OCI-LY7 (cell line): Measurements from ENCODE around the gene MGMT. TPM values are rescaled to one million over a fixed set of nuclear protein-coding genes. Genes with fewer than 3 reads are reported as not detected.

ENCODE experiments used
- BruUV-seq: library from RNA; stranded (reverse); fragments of 400-500 nt; replicated peaks from 2 replicates; lab custom pipeline; 2021; lab: Mats Ljungman, UMichigan
- CTCF ChIA-PET: fragments of 300-600 bp; sonication (Branson Sonifier 250); formaldehyde crosslinking; loops from one replicate; lab custom pipeline; 2022; ENCODE audit warnings: antibody characterized with exemption; ENCODE audit not compliant: unreplicated experiment; lab: Charles Lee
- POLR2A ChIA-PET: fragments of 300-600 bp; sonication (Branson Sonifier 250); formaldehyde crosslinking; loops from one replicate; lab custom pipeline; 2022; ENCODE audit warnings: antibody characterized with exemption; lab: Charles Lee
- DNase-seq: peaks from one replicate; pipeline ENCODE4 v3.0.0-alpha.2; 2015; ENCODE audit warnings: low spot score
- H2AFZ ChIP-seq: fragments of 200-600 bp; sonication (generic), shearing (Covaris generic); 2 replicates; pipeline ENCODE4 v1.6.1; 2014; ENCODE audit warnings: mild to moderate bottlenecking, antibody characterized with exemption, low read length, moderate library complexity
- H3K27ac ChIP-seq: fragments of 200-600 bp; sonication (generic); 2 replicates; pipeline ENCODE4 v1.5.1; 2014; ENCODE audit warnings: mixed run types, low read depth, mild to moderate bottlenecking, moderate library complexity, low read length, inconsistent platforms; ENCODE audit not compliant: poor library complexity, severe bottlenecking
- H3K36me3 ChIP-seq: fragments of 200-600 bp; sonication (generic); 2 replicates; pipeline ENCODE4 v1.6.1; 2014; ENCODE audit warnings: mild to moderate bottlenecking, antibody characterized with exemption, low read length, moderate library complexity, mixed read lengths; ENCODE audit not compliant: insufficient read depth
- H3K4me1 ChIP-seq: fragments of 200-600 bp; sonication (generic); 2 replicates; pipeline ENCODE4 v1.5.1; 2014; ENCODE audit warnings: mild to moderate bottlenecking, low read length; ENCODE audit not compliant: insufficient read depth, poor library complexity, severe bottlenecking
- H3K4me2 ChIP-seq: fragments of 200-600 bp; sonication (generic); 2 replicates; pipeline ENCODE4 v1.6.1; 2014; ENCODE audit warnings: mild to moderate bottlenecking, low read length
- H3K4me3 ChIP-seq: fragments of 200-600 bp; sonication (generic); 2 replicates; pipeline ENCODE4 v1.5.1; 2014; ENCODE audit warnings: mild to moderate bottlenecking, low read depth, low read length; ENCODE audit not compliant: poor library complexity, severe bottlenecking
- H3K79me2 ChIP-seq: fragments of 200-600 bp; sonication (generic); 2 replicates; pipeline ENCODE4 v1.6.1; 2016; ENCODE audit warnings: low read depth, mild to moderate bottlenecking, low read length, moderate library complexity, mixed read lengths; ENCODE audit not compliant: insufficient read depth
- H3K9me2 ChIP-seq: fragments of 200-600 bp; sonication (generic); 2 replicates; pipeline ENCODE4 v1.6.1; 2016; ENCODE audit warnings: mild to moderate bottlenecking, low read length, mixed read lengths; ENCODE audit not compliant: insufficient read depth
- H3K9me3 ChIP-seq: fragments of 200-600 bp; sonication (generic); 2 replicates; pipeline ENCODE4 v1.6.1; 2014; ENCODE audit warnings: mild to moderate bottlenecking, mixed run types, low read length, mixed read lengths
- H4K20me1 ChIP-seq: fragments of 200-600 bp; sonication (generic); 2 replicates; pipeline ENCODE4 v1.6.1; 2014; ENCODE audit warnings: mild to moderate bottlenecking, antibody characterized with exemption, low read length, moderate library complexity, mixed read lengths; ENCODE audit not compliant: insufficient read depth
- EZH2phosphoT487 ChIP-seq: fragments of 200-600 bp; sonication (generic); IDR thresholded peaks from 2 replicates; pipeline ENCODE4 v1.6.1; 2018; ENCODE audit warnings: low read depth, borderline replicate concordance, mild to moderate bottlenecking, mixed run types, antibody characterized with exemption, low read length, moderate library complexity, mixed read lengths
- intact Hi-C: fragments of 100-400 bp; cut with micrococcal nuclease; formaldehyde crosslinking; loops from one replicate; pipeline ENCODE4 v1.10.0; 2022; ENCODE audit not compliant: unreplicated experiment
- total RNA-seq, 2 experiments: library from RNA; depleted of rRNA in 1 of 2; stranded (reverse); fragments of >200 nt in 1 of 2; shearing (Covaris generic) in 1 of 2; gene quantifications; 2 replicates each; pipeline ENCODE4 v1.2.3, GENCODE V29; 2014 to 2022
- TF ChIP-seq, protein P1 (sequence below): fragments of 200-600 bp; sonication (generic); conservative IDR thresholded peaks from 2 replicates; pipeline ENCODE4 v1.5.1; 2014; ENCODE audit warnings: mild to moderate bottlenecking, antibody characterized with exemption, low read length, moderate library complexity, mixed read lengths

The MGMT gene
- total RNA-seq, 2 experiments from 2014 or later: 19.7 to 25.0 TPM

DNA sequence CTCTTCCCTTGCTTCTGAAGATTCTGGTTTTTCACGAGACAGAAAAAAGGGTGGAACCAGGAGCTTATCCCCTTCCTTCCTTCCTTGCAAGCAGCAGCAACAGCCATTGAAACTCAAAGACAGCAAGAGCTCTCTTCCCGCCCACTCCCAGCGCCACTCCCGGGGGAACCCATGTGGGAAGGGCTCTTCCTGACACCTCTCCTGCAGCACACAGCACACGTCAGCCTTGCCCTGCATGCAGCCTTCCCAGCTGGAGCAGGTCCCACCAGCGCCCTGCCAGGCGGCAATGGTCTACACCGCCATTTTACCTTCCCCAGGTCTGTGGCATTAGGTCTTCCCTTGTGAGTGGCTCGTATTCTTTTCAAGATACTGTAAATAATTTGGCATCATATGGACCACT lies 161.8 kb downstream of the MGMT start:
- no peaks in the 10 kb centered on the region for H3K9me2 ChIP-seq
- H4K20me1 ChIP-seq: no peaks in the 10 kb centered on the region
- no peak overlapping the region for H3K4me2 ChIP-seq
- POLR2A ChIA-PET: interaction anchor here (0.6 kb wide), 1 partner anchor 287 kb away, joined by 3 read pairs; no protein-coding TSS in a partner anchor
- no peaks in the 10 kb centered on the region for H3K9me3 ChIP-seq
- no peak overlapping the region for H3K4me3 ChIP-seq
- no peak for DNase-seq
- H3K36me3 ChIP-seq: no peaks in the 10 kb centered on the region
- H3K27ac ChIP-seq: no peak overlapping the region
- TF ChIP-seq, protein P1, sequence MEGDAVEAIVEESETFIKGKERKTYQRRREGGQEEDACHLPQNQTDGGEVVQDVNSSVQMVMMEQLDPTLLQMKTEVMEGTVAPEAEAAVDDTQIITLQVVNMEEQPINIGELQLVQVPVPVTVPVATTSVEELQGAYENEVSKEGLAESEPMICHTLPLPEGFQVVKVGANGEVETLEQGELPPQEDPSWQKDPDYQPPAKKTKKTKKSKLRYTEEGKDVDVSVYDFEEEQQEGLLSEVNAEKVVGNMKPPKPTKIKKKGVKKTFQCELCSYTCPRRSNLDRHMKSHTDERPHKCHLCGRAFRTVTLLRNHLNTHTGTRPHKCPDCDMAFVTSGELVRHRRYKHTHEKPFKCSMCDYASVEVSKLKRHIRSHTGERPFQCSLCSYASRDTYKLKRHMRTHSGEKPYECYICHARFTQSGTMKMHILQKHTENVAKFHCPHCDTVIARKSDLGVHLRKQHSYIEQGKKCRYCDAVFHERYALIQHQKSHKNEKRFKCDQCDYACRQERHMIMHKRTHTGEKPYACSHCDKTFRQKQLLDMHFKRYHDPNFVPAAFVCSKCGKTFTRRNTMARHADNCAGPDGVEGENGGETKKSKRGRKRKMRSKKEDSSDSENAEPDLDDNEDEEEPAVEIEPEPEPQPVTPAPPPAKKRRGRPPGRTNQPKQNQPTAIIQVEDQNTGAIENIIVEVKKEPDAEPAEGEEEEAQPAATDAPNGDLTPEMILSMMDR: no peak
- no peak for TF ChIP-seq EZH2phosphoT487
- CTCF ChIA-PET: no interaction called here
- no peaks in the 10 kb centered on the region for H3K79me2 ChIP-seq
- no peak overlapping the region for H2AFZ ChIP-seq
- intact Hi-C loops: no loop called here
- BruUV-seq: no TSS peak
- H3K4me1 ChIP-seq: no peaks in the 10 kb centered on the region

DNA sequence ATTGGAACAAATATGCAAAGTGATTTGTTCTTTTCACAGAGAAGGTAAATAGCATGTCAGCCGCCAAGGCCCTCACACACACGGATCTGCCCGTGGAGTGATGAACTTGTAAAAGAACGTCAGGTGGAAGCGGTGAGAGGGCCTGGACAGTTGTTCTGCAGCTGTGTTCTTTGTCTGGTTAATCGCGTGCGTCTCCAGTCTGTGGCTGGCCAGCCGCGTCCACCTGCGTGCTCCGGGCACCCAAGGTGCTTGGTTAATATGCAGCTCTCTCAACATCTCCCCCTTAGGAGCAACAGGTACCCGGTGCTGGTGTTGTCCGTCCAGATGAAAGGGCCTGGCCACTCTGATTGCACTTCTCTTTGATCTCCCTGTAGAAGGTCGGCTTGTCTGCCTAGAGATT lies 162.9 kb downstream of the MGMT start:
- H3K79me2 ChIP-seq: no peaks in the 10 kb centered on the region
- no peaks in the 10 kb centered on the region for H3K36me3 ChIP-seq
- TF ChIP-seq, protein P1: no peak
- no peak for TF ChIP-seq EZH2phosphoT487
- H3K4me1 ChIP-seq: no peaks in the 10 kb centered on the region
- no peak overlapping the region for H3K4me3 ChIP-seq
- H3K9me2 ChIP-seq: no peaks in the 10 kb centered on the region
- BruUV-seq: no TSS peak
- H2AFZ ChIP-seq: no peak overlapping the region
- intact Hi-C loops: no loop called here
- H3K4me2 ChIP-seq: no peak overlapping the region
- H3K27ac ChIP-seq: no peak overlapping the region
- ChIA-PET POLR2A (no interaction called here), CTCF (no interaction called here)
- no peaks in the 10 kb centered on the region for H3K9me3 ChIP-seq
- DNase-seq: no peak
- no peaks in the 10 kb centered on the region for H4K20me1 ChIP-seq

DNA sequence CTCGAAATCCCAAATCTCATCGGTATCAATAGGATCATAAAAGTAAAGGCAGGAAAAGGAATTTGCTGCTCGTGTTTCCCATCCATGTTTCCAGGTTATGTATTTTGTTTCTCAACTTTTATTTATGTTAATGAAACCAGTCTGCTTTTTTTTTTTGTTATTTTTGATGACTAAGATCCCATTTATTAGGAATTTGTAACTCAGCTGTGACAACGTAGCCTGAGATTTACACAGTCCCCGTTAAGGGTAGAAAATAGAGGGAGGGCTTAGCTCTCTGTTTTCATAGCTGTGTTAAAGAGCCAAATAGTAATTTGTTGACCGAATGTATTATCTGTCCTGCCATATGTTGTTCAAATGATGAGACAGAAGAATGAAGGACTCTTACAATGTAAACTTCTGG lies 164.0 kb downstream of the MGMT start:
- Histone ChIP-seq H3K36me3 (no peaks in the 10 kb centered on the region), H3K4me2 (no peak overlapping the region), H3K27ac (no peak overlapping the region), H4K20me1 (no peaks in the 10 kb centered on the region), H3K9me3 (no peaks in the 10 kb centered on the region), H2AFZ (no peak overlapping the region), H3K4me1 (no peaks in the 10 kb centered on the region), H3K4me3 (no peak overlapping the region), H3K79me2 (no peaks in the 10 kb centered on the region), H3K9me2 (no peaks in the 10 kb centered on the region)
- ChIA-PET CTCF (no interaction called here), POLR2A (no interaction called here)
- TF ChIP-seq, protein P1: no peak
- no peak for TF ChIP-seq EZH2phosphoT487
- BruUV-seq: no TSS peak
- no peak for DNase-seq
- intact Hi-C loops: no loop called here
